DND-41 (cell line): ENCODE data around the gene IQCM.

ENCODE experiments used
- ATAC-seq: fragments of 200-7000 bp; cut with Tn5 transposase; 3 replicates; pipeline ENCODE4 v1.9.1; 2021; ENCODE audit warnings: low read depth; ENCODE audit not compliant: insufficient read depth
- DNase-seq: peaks from one replicate; pipeline ENCODE4 v3.0.0-alpha.2; 2020
- H2AFZ ChIP-seq: 2 replicates; pipeline ENCODE4 v1.6.0; 2012; ENCODE audit warnings: low read depth, low read length
- H3K27ac ChIP-seq: 2 replicates; pipeline ENCODE4 v1.5.1; 2012; ENCODE audit warnings: low read length, inconsistent platforms
- H3K27me3 ChIP-seq: fragments of 200-600 bp; sonication (generic); 2 replicates; pipeline ENCODE4 v1.6.0; 2012; ENCODE audit warnings: low read length, mild to moderate bottlenecking, inconsistent platforms; ENCODE audit not compliant: insufficient read depth, poor library complexity
- H3K36me3 ChIP-seq: 2 replicates; pipeline ENCODE4 v1.5.1; 2012; ENCODE audit warnings: low read length, inconsistent platforms; ENCODE audit not compliant: insufficient read depth
- H3K4me1 ChIP-seq: 2 replicates; pipeline ENCODE4 v1.5.1; 2012; ENCODE audit warnings: mild to moderate bottlenecking, low read length; ENCODE audit not compliant: insufficient read depth
- H3K4me2 ChIP-seq: 2 replicates; pipeline ENCODE4 v1.6.0; 2012; ENCODE audit warnings: mild to moderate bottlenecking, moderate library complexity, low read length, inconsistent platforms; ENCODE audit not compliant: insufficient read depth
- H3K4me3 ChIP-seq, 2 experiments: fragments of 200-600 bp in 1 of 2; shearing (Covaris generic) in 1 of 2; 2 replicates each; pipeline ENCODE4 v1.5.1; 2012 to 2016; ENCODE audit warnings: inconsistent platforms in 2 of 2, low read length in 2 of 2, mild to moderate bottlenecking in 2 of 2, low read depth in 1 of 2, moderate library complexity in 1 of 2
- H3K79me2 ChIP-seq: 2 replicates; pipeline ENCODE4 v1.6.0; 2012; ENCODE audit warnings: low read length, inconsistent platforms; ENCODE audit not compliant: insufficient read depth
- H3K9ac ChIP-seq: 2 replicates; pipeline ENCODE4 v1.6.0; 2012; ENCODE audit warnings: low read depth, mild to moderate bottlenecking, inconsistent platforms, low read length, moderate library complexity
- H3K9me3 ChIP-seq: 2 replicates; pipeline ENCODE4 v1.5.1; 2012; ENCODE audit warnings: low read length, moderate library complexity, mild to moderate bottlenecking, inconsistent platforms; ENCODE audit not compliant: insufficient read depth, severe bottlenecking
- H4K20me1 ChIP-seq: 2 replicates; pipeline ENCODE4 v1.6.0; 2012; ENCODE audit warnings: low read length; ENCODE audit not compliant: insufficient read depth
- CTCF ChIP-seq: IDR thresholded peaks from 2 replicates; pipeline ENCODE4 v1.5.1; 2012; ENCODE audit warnings: borderline replicate concordance, low read length, moderate library complexity, mild to moderate bottlenecking; ENCODE audit not compliant: poor library complexity, severe bottlenecking; ENCODE audit errors: extremely low read depth
- EZH2 ChIP-seq: IDR thresholded peaks from 3 replicates; pipeline ENCODE4 v1.6.1; 2012; ENCODE audit warnings: borderline replicate concordance, low read depth, mild to moderate bottlenecking, moderate library complexity, low read length, inconsistent platforms; ENCODE audit not compliant: severe bottlenecking

The IQCM gene

GRCh38 chr4:149830823-149831222, 15.2 kb upstream of the IQCM start:
- H3K36me3 ChIP-seq, result no peaks in the 10 kb centered on the region
- no peak overlapping the region for H3K27ac ChIP-seq
- DNase-seq, result no peak
- TF ChIP-seq EZH2 (no peak), CTCF (no peak)
- H3K4me3 ChIP-seq, result no peak overlapping the region
- H3K4me1 ChIP-seq, result no peaks in the 10 kb centered on the region
- no peak overlapping the region for H3K4me2 ChIP-seq
- no peaks in the 10 kb centered on the region for H3K79me2 ChIP-seq
- H3K9me3 ChIP-seq, result no peaks in the 10 kb centered on the region
- no peak for ATAC-seq
- H3K27me3 ChIP-seq, result no peaks in the 10 kb centered on the region
- H4K20me1 ChIP-seq, result no peaks in the 10 kb centered on the region
- H2AFZ ChIP-seq, result no peak overlapping the region
- H3K9ac ChIP-seq, result no peak overlapping the region

GRCh38 chr4:149825336-149825735, 9.7 kb upstream of the IQCM start:
- TF ChIP-seq EZH2 (no peak), CTCF (no peak)
- Histone ChIP-seq H2AFZ (no peak overlapping the region), H3K4me2 (no peak overlapping the region), H3K4me1 (no peaks in the 10 kb centered on the region), H3K9me3 (no peaks in the 10 kb centered on the region), H3K36me3 (no peaks in the 10 kb centered on the region), H4K20me1 (no peaks in the 10 kb centered on the region), H3K27me3 (no peaks in the 10 kb centered on the region), H3K79me2 (no peaks in the 10 kb centered on the region), H3K4me3 (no peak overlapping the region), H3K27ac (no peak overlapping the region), H3K9ac (no peak overlapping the region)
- DNase-seq (no peak), ATAC-seq (no peak)

GRCh38 chr4:149823769-149824221, 8.2 kb upstream of the IQCM start:
- no peak overlapping the region for H3K4me2 ChIP-seq
- H3K4me1 ChIP-seq, result no peaks in the 10 kb centered on the region
- ATAC-seq, result no peak
- no peak overlapping the region for H3K9ac ChIP-seq
- H3K27ac ChIP-seq, result no peak overlapping the region
- no peak for TF ChIP-seq EZH2
- TF ChIP-seq CTCF, result no peak
- no peaks in the 10 kb centered on the region for H3K27me3 ChIP-seq
- H3K36me3 ChIP-seq, result no peaks in the 10 kb centered on the region
- no peak for DNase-seq
- H2AFZ ChIP-seq, result no peak overlapping the region
- H3K9me3 ChIP-seq, result no peaks in the 10 kb centered on the region
- H4K20me1 ChIP-seq, result no peaks in the 10 kb centered on the region
- H3K4me3 ChIP-seq, result no peak overlapping the region
- no peaks in the 10 kb centered on the region for H3K79me2 ChIP-seq

- Histone ChIP-seq H2AFZ (no peak overlapping the region), H3K79me2 (no peaks in the 10 kb centered on the region), H3K4me2 (no peak overlapping the region), H3K9ac (no peak overlapping the region), H3K27ac (no peak overlapping the region), H3K27me3 (no peaks in the 10 kb centered on the region), H3K9me3 (no peaks in the 10 kb centered on the region), H3K36me3 (no peaks in the 10 kb centered on the region), H4K20me1 (no peaks in the 10 kb centered on the region), H3K4me3 (no peak overlapping the region), H3K4me1 (no peaks in the 10 kb centered on the region)
- no peak for ATAC-seq
- DNase-seq, result no peak
- TF ChIP-seq EZH2 (no peak), CTCF (no peak)
Observed at GRCh38 chr4:149801416-149801815, 14.2 kb downstream of the IQCM start.
